GM19240 (cell line): Measurements from ENCODE around the gene ATRX.

ENCODE experiments used
- DNase-seq: peaks from one replicate; pipeline ENCODE4 v3.0.0; 2011; ENCODE audit warnings: low spot score; ENCODE audit not compliant: insufficient read length

Gene ATRX

GRCh38 chrX:77493677-77494553 lies 292.1 kb downstream of the ATRX start:
- no peak for DNase-seq

GRCh38 chrX:77484045-77484444 lies 302.0 kb downstream of the ATRX start:
- no peak for DNase-seq

GRCh38 chrX:77455437-77455836 lies 330.6 kb downstream of the ATRX start:
- DNase-seq: no peak
